PFSK-1 (cell line): ENCODE measurements around the gene BEAN1.

Experiments
- FOXP2 ChIP-seq: optimal IDR thresholded peaks from 2 replicates; pipeline ENCODE3; 2011; ENCODE audit warnings: borderline replicate concordance, control low read depth, inconsistent platforms; ENCODE audit not compliant: insufficient read depth; ENCODE audit errors: extremely low read length, extremely low read depth
- POLR2AphosphoS5 ChIP-seq: IDR thresholded peaks from 2 replicates; pipeline ENCODE4 v1.6.1; 2012; ENCODE audit warnings: low read depth, mild to moderate bottlenecking, control low read depth, low read length, moderate library complexity
- SIN3A ChIP-seq: IDR thresholded peaks from 2 replicates; pipeline ENCODE4 v1.6.1; 2012; ENCODE audit warnings: mild to moderate bottlenecking, low read length, moderate library complexity, borderline replicate concordance; ENCODE audit not compliant: insufficient read depth
- TAF1 ChIP-seq: IDR thresholded peaks from 2 replicates; pipeline ENCODE4 v1.6.1; 2012; ENCODE audit warnings: low read length, control low read depth, borderline replicate concordance; ENCODE audit not compliant: insufficient read depth
- TF ChIP-seq, protein P1 (sequence below), 2 experiments: IDR thresholded peaks; 2 replicates each; pipeline versions ENCODE4 v1.6.1 to v1.8.0; 2011 to 2012; ENCODE audit warnings: low read depth in 2 of 2, low read length in 2 of 2, control low read depth in 1 of 2, inconsistent platforms in 1 of 2, mild to moderate bottlenecking in 1 of 2, moderate library complexity in 1 of 2; ENCODE audit not compliant: insufficient read depth in 1 of 2

BEAN1 gene

DNA sequence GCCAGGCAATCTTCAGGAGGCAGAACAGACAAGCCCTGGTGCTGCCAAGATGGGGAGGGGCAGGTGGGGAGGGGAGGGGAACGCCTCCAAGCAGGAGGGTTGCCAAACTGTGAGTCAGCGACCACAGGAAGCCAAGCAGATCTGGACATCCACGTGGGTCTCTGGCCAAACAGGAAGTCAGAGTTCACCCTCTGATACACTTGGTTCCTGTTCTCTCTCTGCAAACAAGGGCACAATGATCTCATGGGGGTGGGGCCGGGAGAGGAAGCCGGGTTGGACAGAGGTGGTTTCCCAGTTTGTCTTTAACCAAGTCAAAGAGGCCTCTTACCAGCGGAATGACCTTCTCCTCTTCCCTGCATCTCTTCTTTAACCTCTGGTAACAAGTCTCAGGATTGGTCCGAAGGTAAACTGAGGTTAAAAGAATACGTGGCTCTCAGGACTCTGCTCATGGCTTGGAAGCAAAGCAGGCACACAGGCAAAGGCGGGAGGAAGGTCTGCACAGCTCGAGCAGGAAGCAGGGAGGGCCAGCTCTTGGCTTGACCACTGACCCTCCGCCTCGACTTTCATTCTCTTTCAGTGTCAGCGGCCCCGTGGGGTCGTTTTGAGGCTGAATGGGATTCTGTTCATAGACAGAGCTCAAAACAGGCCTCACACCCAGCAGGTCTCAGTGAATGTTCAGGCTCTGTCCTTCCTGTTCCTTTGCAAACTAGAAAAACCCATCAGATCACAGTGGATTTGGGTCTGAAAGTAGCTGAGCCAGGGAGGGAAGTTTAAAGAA is 89.9 kb downstream of the BEAN1 start:
- TF ChIP-seq SIN3A (peak; percentile 81; the same call in 1 of the 2 replicates), FOXP2 (peak; percentile 58), TAF1 (0 out of 2 replicates have a peak, but pooled peaks have one; percentile 17), POLR2AphosphoS5 (peak; percentile 55; the same call in 1 of the 2 replicates)
- TF ChIP-seq, protein P1, sequence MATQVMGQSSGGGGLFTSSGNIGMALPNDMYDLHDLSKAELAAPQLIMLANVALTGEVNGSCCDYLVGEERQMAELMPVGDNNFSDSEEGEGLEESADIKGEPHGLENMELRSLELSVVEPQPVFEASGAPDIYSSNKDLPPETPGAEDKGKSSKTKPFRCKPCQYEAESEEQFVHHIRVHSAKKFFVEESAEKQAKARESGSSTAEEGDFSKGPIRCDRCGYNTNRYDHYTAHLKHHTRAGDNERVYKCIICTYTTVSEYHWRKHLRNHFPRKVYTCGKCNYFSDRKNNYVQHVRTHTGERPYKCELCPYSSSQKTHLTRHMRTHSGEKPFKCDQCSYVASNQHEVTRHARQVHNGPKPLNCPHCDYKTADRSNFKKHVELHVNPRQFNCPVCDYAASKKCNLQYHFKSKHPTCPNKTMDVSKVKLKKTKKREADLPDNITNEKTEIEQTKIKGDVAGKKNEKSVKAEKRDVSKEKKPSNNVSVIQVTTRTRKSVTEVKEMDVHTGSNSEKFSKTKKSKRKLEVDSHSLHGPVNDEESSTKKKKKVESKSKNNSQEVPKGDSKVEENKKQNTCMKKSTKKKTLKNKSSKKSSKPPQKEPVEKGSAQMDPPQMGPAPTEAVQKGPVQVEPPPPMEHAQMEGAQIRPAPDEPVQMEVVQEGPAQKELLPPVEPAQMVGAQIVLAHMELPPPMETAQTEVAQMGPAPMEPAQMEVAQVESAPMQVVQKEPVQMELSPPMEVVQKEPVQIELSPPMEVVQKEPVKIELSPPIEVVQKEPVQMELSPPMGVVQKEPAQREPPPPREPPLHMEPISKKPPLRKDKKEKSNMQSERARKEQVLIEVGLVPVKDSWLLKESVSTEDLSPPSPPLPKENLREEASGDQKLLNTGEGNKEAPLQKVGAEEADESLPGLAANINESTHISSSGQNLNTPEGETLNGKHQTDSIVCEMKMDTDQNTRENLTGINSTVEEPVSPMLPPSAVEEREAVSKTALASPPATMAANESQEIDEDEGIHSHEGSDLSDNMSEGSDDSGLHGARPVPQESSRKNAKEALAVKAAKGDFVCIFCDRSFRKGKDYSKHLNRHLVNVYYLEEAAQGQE (IDR thresholded peaks at IDR 0.05; ENCODE audit: insufficient read depth in 1 of 2, low read depth in 2 of 2, low read length in 2 of 2) = peak in 1 of 2 experiments; percentile 76; a peak in 2 of 4 replicates

DNA sequence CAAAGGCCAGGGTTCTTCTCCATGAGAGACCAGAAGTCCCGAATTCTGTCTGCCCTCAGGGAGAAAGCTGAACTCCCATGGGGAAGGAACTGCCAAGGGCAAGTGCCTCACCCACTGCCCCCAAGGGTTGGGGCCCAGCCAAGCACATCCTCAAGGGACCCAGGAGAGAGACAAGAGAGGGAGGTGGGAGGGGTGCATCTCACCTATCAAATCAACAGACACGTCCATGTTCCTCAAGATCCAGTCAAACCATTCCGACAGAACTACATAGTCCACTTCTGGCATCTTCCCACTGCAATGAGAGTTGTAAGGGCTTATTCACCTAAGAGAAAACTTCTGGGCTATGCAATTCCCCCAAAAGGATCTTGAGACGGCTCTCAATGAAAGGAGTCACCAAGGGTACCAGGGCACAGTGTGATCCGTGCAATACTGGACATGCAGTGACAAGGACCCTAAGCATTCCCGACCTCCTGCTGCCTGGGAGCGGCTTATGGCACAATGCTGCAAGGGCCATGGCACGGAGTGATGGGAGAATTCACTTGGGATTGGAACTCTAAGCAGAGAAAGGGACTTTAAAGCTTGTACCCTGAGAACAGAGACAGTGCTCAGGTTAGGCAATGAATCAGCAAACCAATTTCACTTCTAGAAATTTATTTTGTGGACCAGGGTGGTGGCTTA is 90.6 kb downstream of the BEAN1 start:
- TF ChIP-seq TAF1 (no peak), FOXP2 (no peak), SIN3A (no peak), POLR2AphosphoS5 (no peak)
- TF ChIP-seq, protein P1 (IDR thresholded peaks at IDR 0.05; ENCODE audit: insufficient read depth in 1 of 2, low read depth in 2 of 2, low read length in 2 of 2) = no peak

DNA sequence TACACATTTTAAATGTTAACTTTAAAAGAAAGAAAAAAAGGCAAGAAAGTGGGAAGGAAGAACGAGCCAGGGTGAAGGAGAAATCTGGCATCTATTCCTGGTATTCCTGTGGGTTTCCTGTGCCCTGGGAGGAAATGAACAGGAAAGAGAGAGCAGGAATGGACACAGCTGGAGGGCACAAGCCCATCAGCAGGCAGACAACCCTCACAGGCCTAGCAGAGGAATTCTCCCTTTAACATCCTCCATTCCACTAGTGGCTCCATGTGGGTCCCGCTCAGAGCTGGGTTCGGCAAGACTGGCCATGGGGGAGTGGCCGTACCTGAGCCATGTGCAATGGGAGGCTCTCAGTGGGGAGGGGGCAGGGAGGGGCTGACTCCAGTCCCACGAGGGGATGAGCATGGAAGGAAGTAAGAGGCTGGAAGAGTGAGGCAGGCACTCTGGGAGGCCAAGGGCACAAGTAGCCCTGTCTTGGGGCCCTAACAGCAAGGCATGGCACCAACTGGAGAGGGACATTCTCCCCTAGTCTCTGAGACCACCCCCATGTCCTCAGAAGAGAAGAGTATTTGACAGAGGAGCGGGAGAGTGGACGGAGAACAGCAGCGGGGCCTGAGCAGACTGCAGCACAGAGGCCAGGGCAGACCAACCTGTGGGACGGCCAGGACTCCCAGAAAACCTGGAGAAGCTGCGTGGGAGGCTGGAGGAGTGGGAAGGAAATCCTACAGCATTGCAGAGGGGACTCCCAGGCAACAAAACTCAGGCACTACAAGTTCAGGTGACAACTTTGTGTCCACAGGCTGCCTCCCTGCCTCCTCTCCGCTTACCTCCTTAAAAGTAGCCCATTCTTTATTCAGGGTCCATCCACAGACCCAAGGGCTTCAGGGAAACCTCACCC is 92.6 kb downstream of the BEAN1 start:
- TF ChIP-seq POLR2AphosphoS5 (no peak), FOXP2 (no peak), TAF1 (no peak), SIN3A (no peak)
- TF ChIP-seq, protein P1 (IDR thresholded peaks at IDR 0.05; ENCODE audit: insufficient read depth in 1 of 2, low read depth in 2 of 2, low read length in 2 of 2) = no peak

DNA sequence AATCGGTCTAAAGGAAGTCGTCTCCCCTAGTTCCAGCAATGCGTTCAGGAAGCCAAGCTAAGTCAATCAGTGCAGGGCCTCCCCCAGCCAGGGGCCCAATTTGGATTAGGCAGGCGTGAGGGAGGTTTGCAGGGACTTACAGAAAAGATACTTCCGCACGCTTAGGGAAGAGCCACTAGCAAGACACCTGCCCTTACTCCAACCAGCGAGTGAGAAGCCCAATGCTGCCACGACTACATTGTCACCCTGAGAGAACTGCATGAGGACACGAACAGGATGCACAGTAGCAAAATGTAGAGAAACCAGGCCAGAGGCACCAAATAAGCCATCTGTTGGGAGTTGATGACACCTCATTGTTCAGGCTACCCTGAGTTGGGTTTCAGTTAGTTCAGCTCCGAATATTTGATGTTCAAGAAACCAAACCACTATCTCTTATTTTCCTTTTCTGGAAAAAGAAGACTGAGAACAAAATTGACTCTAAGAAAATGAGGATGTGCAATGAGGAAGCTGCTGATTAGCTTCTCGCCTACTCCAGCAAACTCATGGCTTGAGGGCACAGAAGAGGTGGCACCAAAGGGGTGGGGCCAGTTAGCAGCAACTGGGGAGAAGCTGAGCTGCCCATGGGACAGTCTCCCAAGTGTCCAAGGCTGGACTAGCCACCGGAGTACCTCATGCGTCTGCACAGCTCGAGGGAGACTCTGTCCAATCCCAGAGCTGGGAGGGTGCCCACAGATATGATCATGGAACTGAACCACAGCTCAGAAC is 93.5 kb downstream of the BEAN1 start:
- TF ChIP-seq, protein P1 (IDR thresholded peaks at IDR 0.05; ENCODE audit: insufficient read depth in 1 of 2, low read depth in 2 of 2, low read length in 2 of 2) = no peak
- TF ChIP-seq TAF1 (no peak), SIN3A (no peak), FOXP2 (no peak), POLR2AphosphoS5 (no peak)
